Endothelial cell of umbilical vein (primary cell): ENCODE data around the gene ADAM22. TPM values are rescaled to one million over a fixed set of nuclear protein-coding genes. Genes with fewer than 3 reads are reported as not detected.

Source experiments
- BruUV-seq: library from RNA; stranded (reverse); fragments of 400-500 nt; replicated peaks from 2 replicates; lab custom pipeline; 2021; lab: Mats Ljungman, UMichigan
- CTCF ChIA-PET: fragments of 300-600, 350-600 bp; sonication (Branson Sonifier 250); formaldehyde crosslinking; loops from one replicate; lab custom pipeline; 2021; ENCODE audit warnings: antibody characterized with exemption, inconsistent platforms; lab: Charles Lee
- POLR2A ChIA-PET: fragments of 300-600, 350-600 bp; sonication (Branson Sonifier 250); formaldehyde crosslinking; loops from one replicate; lab custom pipeline; 2021; ENCODE audit warnings: antibody characterized with exemption, inconsistent platforms; lab: Charles Lee
- DNase-seq: peaks from one replicate; pipeline ENCODE4 v3.0.0-alpha.2; 2011; ENCODE audit warnings: low read depth, low spot score
- FAIRE-seq: peaks from 2 replicates; lab custom pipeline; 2011; peaks lifted over from hg19 to GRCh38; lab: Jason Lieb, UNC
- H2AFZ ChIP-seq: 2 replicates; pipeline ENCODE4 v1.6.0; 2012; ENCODE audit warnings: low read depth, low read length, control low read depth, inconsistent platforms
- H3K27ac ChIP-seq: 2 replicates; pipeline ENCODE4 v1.5.1; 2011; ENCODE audit warnings: low read depth, mild to moderate bottlenecking, control low read depth, low read length, moderate library complexity; ENCODE audit not compliant: insufficient read depth
- H3K27me3 ChIP-seq, 2 experiments: 2 replicates each; pipeline versions ENCODE4 v1.6.0 to v1.6.1; 2011; ENCODE audit warnings: low read length in 2 of 2, mixed read lengths in 1 of 2; ENCODE audit not compliant: control insufficient read depth in 2 of 2, insufficient read depth in 2 of 2
- H3K36me3 ChIP-seq, 2 experiments: 2 replicates in 1 of 2; 3 replicates in 1 of 2; pipeline ENCODE4 v1.5.1; 2011; ENCODE audit warnings: low read length in 2 of 2, mild to moderate bottlenecking in 1 of 2, moderate library complexity in 1 of 2; ENCODE audit not compliant: control insufficient read depth in 2 of 2, insufficient read depth in 2 of 2; ENCODE audit errors: extremely low read depth in 1 of 2
- H3K4me1 ChIP-seq: 3 replicates; pipeline ENCODE4 v1.5.1; 2011; ENCODE audit warnings: mild to moderate bottlenecking, low read length; ENCODE audit not compliant: control insufficient read depth, insufficient read depth; ENCODE audit errors: extremely low read depth
- H3K4me2 ChIP-seq: 2 replicates; pipeline ENCODE4 v1.6.1; 2011; ENCODE audit warnings: low read length, control low read depth, mixed read lengths; ENCODE audit not compliant: insufficient read depth
- H3K4me3 ChIP-seq, 3 experiments: fragments of 200-600 bp in 1 of 3; sonication (generic), shearing (Covaris generic) in 1 of 3; replicated peaks in 1 of 3; 2 replicates each; pipeline ENCODE4 v1.5.1; 2011 to 2016; ENCODE audit warnings: control low read depth in 3 of 3, low read length in 3 of 3, mild to moderate bottlenecking in 2 of 3, inconsistent platforms in 1 of 3, low read depth in 1 of 3, moderate library complexity in 1 of 3; ENCODE audit not compliant: insufficient read depth in 1 of 3
- H3K79me2 ChIP-seq: 2 replicates; pipeline ENCODE4 v1.6.0; 2012; ENCODE audit warnings: low read length, inconsistent platforms; ENCODE audit not compliant: control insufficient read depth, insufficient read depth
- H3K9ac ChIP-seq: replicated peaks from 2 replicates; pipeline ENCODE3; 2011; ENCODE audit warnings: low read length, control low read depth; ENCODE audit not compliant: insufficient read depth; ENCODE audit errors: extremely low read depth
- H3K9me1 ChIP-seq: replicated peaks from 3 replicates; pipeline ENCODE4 v1.6.0; 2011; ENCODE audit warnings: mild to moderate bottlenecking, low read length; ENCODE audit not compliant: control insufficient read depth, insufficient read depth; ENCODE audit errors: extremely low read depth
- H3K9me3 ChIP-seq: replicated peaks from 2 replicates; pipeline ENCODE4 v1.5.1; 2012; ENCODE audit warnings: low read length, inconsistent platforms; ENCODE audit not compliant: control insufficient read depth, insufficient read depth
- H4K20me1 ChIP-seq: replicated peaks from 2 replicates; pipeline ENCODE3; 2011; ENCODE audit warnings: mild to moderate bottlenecking, low read length; ENCODE audit not compliant: control insufficient read depth, insufficient read depth; ENCODE audit errors: extremely low read depth
- EZH2 ChIP-seq: IDR thresholded peaks from 2 replicates; pipeline ENCODE4 v1.6.1; 2012; ENCODE audit warnings: borderline replicate concordance, low read depth, mild to moderate bottlenecking, moderate library complexity, low read length, inconsistent platforms; ENCODE audit not compliant: severe bottlenecking
- GATA2 ChIP-seq: IDR thresholded peaks from 2 replicates; pipeline ENCODE4 v1.7.0; 2011; ENCODE audit warnings: low read depth, mild to moderate bottlenecking, moderate library complexity, mixed read lengths, low read length; ENCODE audit not compliant: insufficient read length, insufficient read depth
- JUN ChIP-seq: IDR thresholded peaks from 2 replicates; pipeline ENCODE4 v1.6.1; 2011; ENCODE audit warnings: borderline replicate concordance, low read depth; ENCODE audit not compliant: insufficient read length, insufficient read depth
- POLR2A ChIP-seq: IDR thresholded peaks from 2 replicates; pipeline ENCODE4 v1.6.1; 2012; ENCODE audit warnings: low read depth, mild to moderate bottlenecking, control low read depth, low read length
- dilution Hi-C: fragments of 300-500 bp; cut with MboI; formaldehyde crosslinking; loops from one replicate; pipeline ENCODE4 v1.15.0; 2019; ENCODE audit warnings: low sequenced_read_pairs; ENCODE audit not compliant: extremely low pct_ligation_motif_present
- intact Hi-C: fragments of 100-400 bp; cut with micrococcal nuclease; formaldehyde crosslinking; loops from one replicate; pipeline ENCODE4 v1.10.0; 2022
- polyA plus RNA-seq, 4 experiments: library from polyadenylated mRNA; depleted of rRNA in 3 of 4; stranded (reverse) in 3 of 4; unstranded in 1 of 4; fragments of >200 nt; gene quantifications; 2 replicates each; pipeline versions ENCODE4 v1.2.1 to v1.2.3, GENCODE V29; 2011 to 2012; ENCODE audit warnings: missing spikeins in 1 of 4
- total RNA-seq: library from RNA; stranded (reverse); gene quantifications from 2 replicates; pipeline ENCODE4 v1.2.3, GENCODE V29; 2021
- TF ChIP-seq, protein P1 (sequence below), 2 donors: IDR thresholded peaks; 1 replicate in 1 of 2; 2 replicates in 1 of 2; pipeline ENCODE4 v1.5.1; 2011; ENCODE audit warnings: low read length in 2 of 2, mild to moderate bottlenecking in 2 of 2, moderate library complexity in 2 of 2, control low read depth in 1 of 2, inconsistent platforms in 1 of 2, low read depth in 1 of 2; ENCODE audit not compliant: insufficient read depth in 1 of 2; ENCODE audit errors: extremely low read depth in 1 of 2

The ADAM22 gene
- total and polyA plus RNA-seq, 2 donors (not counting 3 experiments of a cell fraction or from before 2014, with no cell fraction given) = 0.33 to 0.53 TPM

DNA sequence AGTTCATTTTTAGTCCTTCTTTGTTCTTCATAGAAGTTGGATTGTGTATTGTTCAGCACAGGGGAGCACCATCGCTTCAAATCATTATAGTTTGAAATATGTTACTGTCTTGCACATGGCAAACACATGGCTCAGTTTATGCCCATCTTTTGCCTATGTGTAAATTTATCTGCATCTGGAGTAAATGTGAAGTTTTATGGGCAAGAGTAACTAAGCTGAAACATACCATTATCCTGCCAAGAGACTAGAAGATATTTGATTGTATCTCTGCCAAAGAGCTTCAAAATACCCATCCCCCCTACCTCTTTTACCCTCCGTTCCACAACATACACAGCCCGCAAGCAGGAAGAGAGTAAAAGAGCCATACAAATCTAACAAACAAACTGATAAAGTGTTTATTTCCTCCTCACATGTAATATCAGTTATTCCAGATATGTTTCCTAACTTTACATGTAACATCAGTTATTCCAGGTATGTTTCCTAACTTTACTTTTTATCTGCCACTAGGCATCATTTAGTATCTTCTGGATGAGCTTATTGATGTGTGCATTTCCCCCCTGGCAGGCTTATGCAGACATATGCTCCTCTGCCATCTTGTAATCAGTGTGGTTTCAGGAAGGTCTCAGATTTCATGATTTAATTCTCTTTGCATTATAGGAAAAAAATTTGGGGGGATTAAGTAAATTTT lies 158.1 kb downstream of the ADAM22 start:
- Histone ChIP-seq H3K79me2 (no peaks in the 10 kb centered on the region), H3K4me1 (no peaks in the 10 kb centered on the region), H3K27ac (no peak overlapping the region), H2AFZ (no peak overlapping the region), H4K20me1 (no peaks in the 10 kb centered on the region), H3K36me3 (no peaks in the 10 kb centered on the region), H3K27me3 (no peaks in the 10 kb centered on the region), H3K9me3 (no peaks in the 10 kb centered on the region), H3K9me1 (no peaks in the 10 kb centered on the region), H3K4me3 (no peak overlapping the region), H3K4me2 (no peak overlapping the region), H3K9ac (no peak overlapping the region)
- dilution Hi-C loops (no loop called here), intact Hi-C loops (no loop called here)
- CTCF ChIA-PET = no interaction called here
- FAIRE-seq = no peak
- POLR2A ChIA-PET = no interaction called here
- TF ChIP-seq JUN (no peak), GATA2 (no peak), EZH2 (no peak), POLR2A (no peak)
- no TSS peak for BruUV-seq
- no peak for DNase-seq

DNA sequence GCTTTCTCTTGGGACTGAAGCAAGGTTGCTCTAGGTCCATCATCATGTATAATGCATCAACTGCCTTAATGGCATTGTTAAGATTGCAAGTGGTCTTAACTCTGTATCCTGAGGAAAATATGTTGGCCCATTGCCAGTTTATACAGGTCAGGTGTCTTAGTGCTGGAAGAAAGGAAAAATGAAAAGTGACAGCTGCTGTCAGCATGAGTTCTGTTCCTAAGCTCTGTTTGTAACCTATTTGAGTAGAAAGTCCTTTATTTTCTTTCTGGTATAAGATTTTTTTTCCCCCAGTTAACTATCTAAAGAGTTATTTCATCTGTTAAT lies 158.6 kb downstream of the ADAM22 start:
- H3K4me3 ChIP-seq = no peak overlapping the region
- intact Hi-C loops = no loop called here
- H4K20me1 ChIP-seq = no peaks in the 10 kb centered on the region
- DNase-seq = no peak
- H3K9ac ChIP-seq = no peak overlapping the region
- H3K9me1 ChIP-seq = no peaks in the 10 kb centered on the region
- TF ChIP-seq, protein P1, sequence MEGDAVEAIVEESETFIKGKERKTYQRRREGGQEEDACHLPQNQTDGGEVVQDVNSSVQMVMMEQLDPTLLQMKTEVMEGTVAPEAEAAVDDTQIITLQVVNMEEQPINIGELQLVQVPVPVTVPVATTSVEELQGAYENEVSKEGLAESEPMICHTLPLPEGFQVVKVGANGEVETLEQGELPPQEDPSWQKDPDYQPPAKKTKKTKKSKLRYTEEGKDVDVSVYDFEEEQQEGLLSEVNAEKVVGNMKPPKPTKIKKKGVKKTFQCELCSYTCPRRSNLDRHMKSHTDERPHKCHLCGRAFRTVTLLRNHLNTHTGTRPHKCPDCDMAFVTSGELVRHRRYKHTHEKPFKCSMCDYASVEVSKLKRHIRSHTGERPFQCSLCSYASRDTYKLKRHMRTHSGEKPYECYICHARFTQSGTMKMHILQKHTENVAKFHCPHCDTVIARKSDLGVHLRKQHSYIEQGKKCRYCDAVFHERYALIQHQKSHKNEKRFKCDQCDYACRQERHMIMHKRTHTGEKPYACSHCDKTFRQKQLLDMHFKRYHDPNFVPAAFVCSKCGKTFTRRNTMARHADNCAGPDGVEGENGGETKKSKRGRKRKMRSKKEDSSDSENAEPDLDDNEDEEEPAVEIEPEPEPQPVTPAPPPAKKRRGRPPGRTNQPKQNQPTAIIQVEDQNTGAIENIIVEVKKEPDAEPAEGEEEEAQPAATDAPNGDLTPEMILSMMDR (IDR thresholded peaks at IDR 0.05; ENCODE audit: extremely low read depth in 1 of 2, insufficient read depth in 1 of 2, low read depth in 1 of 2, low read length in 2 of 2) = no peak
- H3K4me1 ChIP-seq = no peaks in the 10 kb centered on the region
- no peak overlapping the region for H3K4me2 ChIP-seq
- no peaks in the 10 kb centered on the region for H3K27me3 ChIP-seq
- BruUV-seq = no TSS peak
- H2AFZ ChIP-seq = no peak overlapping the region
- ChIA-PET POLR2A (no interaction called here), CTCF (no interaction called here)
- no peaks in the 10 kb centered on the region for H3K79me2 ChIP-seq
- H3K9me3 ChIP-seq = no peaks in the 10 kb centered on the region
- dilution Hi-C loops = no loop called here
- H3K36me3 ChIP-seq = no peaks in the 10 kb centered on the region
- no peak overlapping the region for H3K27ac ChIP-seq
- FAIRE-seq = no peak
